Activated naive CD4-positive, alpha-beta T cell treated with anti-CD3 and anti-CD28 coated beads, Interleukin-2, amount 50 U/mL, for 72 hours (primary cell): ENCODE results near the gene AMH. TPM values are rescaled to one million over a fixed set of nuclear protein-coding genes. Genes with fewer than 3 reads are reported as not detected.

Experiments
- ATAC-seq, 2 donors: fragments of 150-1000 bp; cut with Tn5 transposase; 2 replicates each; pipeline ENCODE4 v1.10.0; 2021; ENCODE audit warnings: mild to moderate bottlenecking in 2 of 2, moderate library complexity in 2 of 2
- DNase-seq, 2 donors: peaks; one replicate each; pipeline ENCODE4 v3.0.0; 2021 to 2022; ENCODE audit warnings: low spot score in 2 of 2
- H3K27ac Mint-ChIP-seq, 2 donors: one replicate each; pipeline ENCODE4 v1.8.0; 2022; ENCODE audit warnings: mild to moderate bottlenecking in 2 of 2, mixed read lengths in 2 of 2
- H3K36me3 Mint-ChIP-seq, 2 donors: one replicate each; pipeline ENCODE4 v1.8.0; 2022; ENCODE audit warnings: mixed read lengths in 2 of 2
- H3K9me3 Mint-ChIP-seq, 2 donors: one replicate each; pipeline ENCODE4 v1.8.0; 2022; ENCODE audit warnings: mixed read lengths in 2 of 2
- total RNA-seq, 2 donors: library from RNA; stranded (reverse); gene quantifications; one replicate each; pipeline ENCODE4 v1.2.3, GENCODE V29; 2022

Gene AMH
- total RNA-seq, 2 donors from 2014 or later, result 1.9 to 2.9 TPM

DNA sequence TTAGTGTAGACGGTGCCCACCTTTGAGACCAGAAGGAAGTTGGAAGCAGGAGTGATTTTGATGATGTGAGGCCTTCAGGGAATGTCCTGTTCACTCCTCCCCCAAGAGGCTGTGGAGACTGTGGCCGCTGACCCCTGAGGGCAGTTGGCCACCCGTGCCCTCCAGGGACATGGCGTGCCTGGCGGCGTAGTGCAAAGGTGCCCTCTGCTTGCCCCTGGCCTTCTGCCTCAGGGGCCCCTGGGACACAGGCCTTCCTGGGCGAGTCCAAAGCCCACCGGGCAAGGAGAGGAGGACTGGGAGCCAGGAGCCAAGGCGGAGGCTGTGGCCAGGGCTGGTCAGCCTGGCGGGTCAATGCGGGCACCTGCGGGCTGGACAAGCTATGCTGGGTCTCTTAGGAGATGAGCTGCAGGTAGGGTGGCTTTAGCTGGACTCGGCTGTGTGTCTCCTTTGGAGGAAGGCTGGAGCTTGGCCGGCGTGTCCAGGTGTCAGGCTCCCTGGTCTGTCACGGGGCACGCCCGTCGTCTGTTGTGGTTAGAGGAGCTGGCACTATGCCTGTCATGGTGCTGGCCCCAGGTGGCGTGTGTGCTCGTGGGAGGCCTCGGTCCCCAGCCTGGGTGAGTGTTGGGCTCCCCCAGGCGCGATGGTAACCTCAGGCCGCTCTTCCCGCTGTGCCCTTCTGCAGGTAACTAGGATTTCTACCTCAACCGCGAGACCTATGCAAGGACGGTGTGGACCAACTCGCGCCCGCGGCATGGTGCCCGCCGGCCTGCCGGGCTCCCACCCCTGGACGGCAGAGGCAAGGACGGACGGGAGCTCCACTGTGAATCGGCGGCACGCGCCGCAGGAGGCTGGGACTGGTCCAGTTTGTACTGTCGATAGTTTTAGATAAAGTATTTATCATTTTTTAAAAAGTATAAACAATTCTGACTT lies 19.8 kb upstream of the AMH start:
- Mint-ChIP-seq H3K36me3 (peaks cover 0 to 7% of the 10 kb centered on the region in 2 donors), H3K9me3 (no peaks in the 10 kb centered on the region), H3K27ac (peak overlapping the region in 1 of 2 donors; percentile 80)
- ATAC-seq (peak in 1 of 2 donors; percentile 6), DNase-seq (no peak)

DNA sequence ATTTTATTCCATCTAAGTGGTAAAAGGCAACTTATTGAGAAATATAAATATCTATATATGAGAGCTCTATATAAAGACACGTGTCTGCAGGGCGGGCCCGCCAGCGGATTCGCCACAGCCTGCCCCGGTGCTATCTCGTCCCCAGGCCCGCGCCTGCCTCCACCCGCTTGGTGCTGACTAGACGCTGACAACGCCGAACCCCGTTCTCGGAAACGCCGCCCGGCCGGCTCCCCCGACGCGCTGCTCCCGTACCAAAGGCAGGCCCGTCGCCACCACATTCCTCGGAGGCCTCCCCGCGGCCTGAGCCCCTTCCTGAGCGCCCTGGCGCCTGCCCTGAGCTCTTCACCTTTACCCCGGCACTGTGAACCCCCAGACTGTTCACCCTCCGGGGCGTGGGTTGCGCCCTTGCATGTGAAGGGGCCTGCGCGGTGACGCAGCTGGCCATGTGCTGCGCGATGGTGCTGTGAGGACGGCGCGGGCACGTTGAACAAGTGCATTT lies 19.0 kb upstream of the AMH start:
- ATAC-seq (no peak), DNase-seq (no peak)
- Mint-ChIP-seq H3K9me3 (no peaks in the 10 kb centered on the region), H3K36me3 (peaks cover 0 to 1% of the 10 kb centered on the region in 2 donors), H3K27ac (peak overlapping the region in 1 of 2 donors; percentile 66)

DNA sequence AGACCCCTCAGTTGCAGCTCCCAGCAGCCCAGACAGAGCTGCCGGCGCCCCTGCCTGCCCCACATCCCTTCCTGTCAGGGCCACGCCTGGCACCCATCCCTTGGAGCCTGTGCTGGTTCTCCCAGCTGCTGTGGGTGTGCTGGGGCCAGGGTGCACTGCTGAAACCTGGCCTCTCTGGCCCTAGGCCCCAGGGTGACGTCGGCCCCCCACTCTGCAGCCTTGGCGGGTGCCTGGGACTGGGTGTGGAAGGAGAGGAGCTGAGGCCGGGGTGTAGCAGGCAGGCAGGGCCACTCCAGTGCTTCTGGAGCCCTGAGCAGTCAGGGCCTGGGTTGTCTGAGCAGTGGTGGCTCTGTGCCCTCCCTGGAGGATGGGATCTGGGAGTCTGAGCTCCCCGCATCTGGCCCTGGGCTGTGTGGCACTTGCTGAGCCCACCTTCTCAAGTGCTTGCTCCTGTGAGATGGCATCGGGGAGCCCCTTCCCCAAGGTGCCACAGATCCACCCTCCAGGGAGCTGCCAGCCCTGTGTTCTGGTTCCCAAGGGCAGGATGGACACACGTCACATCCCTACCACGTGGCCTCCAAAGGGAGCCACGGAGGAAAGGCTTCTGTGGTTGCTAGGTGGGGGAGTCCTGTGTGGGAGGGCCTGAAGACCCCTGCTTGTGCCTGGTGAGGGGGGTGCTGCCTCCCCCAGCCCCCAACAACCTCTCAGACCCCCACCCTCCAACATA lies 18.2 kb upstream of the AMH start:
- peak overlapping the region in 1 of 2 donors; percentile 92 for H3K27ac Mint-ChIP-seq

GRCh38 chr19:2231621-2232221 lies 17.4 kb upstream of the AMH start:
- Mint-ChIP-seq H3K27ac (peak overlapping the region in 1 of 2 donors; percentile 92), H3K36me3 (peaks cover 6 to 10% of the 10 kb centered on the region in 2 donors), H3K9me3 (no peaks in the 10 kb centered on the region)
- ATAC-seq, result no peak
- DNase-seq, result no peak

More for the DNA sequence above, 18.2 kb upstream of the AMH start:
- DNase-seq (no peak), ATAC-seq (peak in 1 of 2 donors; percentile 5)
- Mint-ChIP-seq H3K36me3 (peaks cover 0 to 5% of the 10 kb centered on the region in 2 donors), H3K9me3 (no peaks in the 10 kb centered on the region)

GRCh38 chr19:2232286-2233151 lies 16.6 kb upstream of the AMH start:
- DNase-seq, result no peak
- Mint-ChIP-seq H3K9me3 (no peaks in the 10 kb centered on the region), H3K36me3 (peaks cover 12 to 17% of the 10 kb centered on the region in 2 donors), H3K27ac (peak overlapping the region; percentile 33 to 92)
- no peak for ATAC-seq

- DNase-seq (no peak), ATAC-seq (no peak)
- peaks cover 24 to 29% of the 10 kb centered on the region in 2 donors for H3K36me3 Mint-ChIP-seq
- H3K27ac Mint-ChIP-seq, result peak overlapping the region; percentile 92 to 96
- H3K9me3 Mint-ChIP-seq, result no peaks in the 10 kb centered on the region
These were observed 15.4 kb upstream of the AMH start for GRCh38 chr19:2233601-2234280.

- DNase-seq, result no peak
- Mint-ChIP-seq H3K27ac (peak overlapping the region; percentile 92 to 96), H3K9me3 (no peaks in the 10 kb centered on the region), H3K36me3 (peaks cover 37 to 38% of the 10 kb centered on the region in 2 donors)
- no peak for ATAC-seq
These were observed 14.1 kb upstream of the AMH start for GRCh38 chr19:2234996-2235380.

DNA sequence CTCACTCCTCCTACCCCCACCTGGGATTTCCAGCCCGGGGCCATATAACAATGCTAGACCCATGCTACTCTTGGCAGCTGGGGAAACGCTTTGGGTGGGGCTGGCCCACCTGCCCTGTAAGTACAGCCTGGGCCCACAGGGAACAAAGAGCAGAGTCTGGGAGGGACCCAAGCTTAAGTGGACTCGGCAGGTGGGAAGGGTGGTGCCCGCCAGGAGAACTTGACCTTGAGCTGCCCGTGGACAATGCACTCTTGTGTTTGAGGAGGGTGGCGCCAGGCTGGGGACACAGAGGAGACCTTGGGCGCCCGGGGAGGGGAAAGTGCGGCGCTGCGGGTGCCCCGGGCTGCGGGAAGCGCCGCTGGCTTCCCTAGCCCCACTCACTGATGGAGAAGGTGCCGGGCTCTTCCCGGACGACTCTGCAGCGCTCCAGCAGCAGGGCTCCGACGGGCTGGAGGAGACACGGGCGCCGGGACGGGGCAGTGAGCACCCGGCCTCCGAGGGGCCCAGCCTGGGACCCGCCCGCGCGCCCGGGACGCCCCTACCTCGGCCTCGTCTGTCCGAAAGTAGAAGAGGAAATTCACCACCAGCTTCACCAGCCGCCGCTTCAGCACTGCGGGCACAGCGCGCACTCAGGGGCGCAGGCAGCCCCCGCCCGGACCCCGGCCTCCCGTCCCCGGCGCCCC lies 13.6 kb upstream of the AMH start:
- no peak for DNase-seq
- ATAC-seq, result peak; percentile 9 to 12
- H3K27ac Mint-ChIP-seq, result peak overlapping the region; percentile 92 to 96
- H3K9me3 Mint-ChIP-seq, result no peaks in the 10 kb centered on the region
- peaks cover 41 to 42% of the 10 kb centered on the region in 2 donors for H3K36me3 Mint-ChIP-seq

GRCh38 chr19:2236064-2236313 lies 13.1 kb upstream of the AMH start:
- Mint-ChIP-seq H3K9me3 (no peaks in the 10 kb centered on the region), H3K36me3 (peaks cover 42 to 43% of the 10 kb centered on the region in 2 donors)

GRCh38 chr19:2236314-2237050 lies 12.6 kb upstream of the AMH start, which contains the start of the genes PLEKHJ1 and SF3A2:
TSS of gene PLEKHJ1 (minus strand) at chr19:2236329. CDS start at chr19:2236248, 81 bp downstream.
TSS of gene SF3A2 (plus strand) at chr19:2236824. CDS start at chr19:2243419, 6,595 bp downstream.
- H3K27ac Mint-ChIP-seq, result peak within 1 kb of the TSS; percentile 92 to 100
- ATAC-seq (peak; percentile 82 to 87), DNase-seq (peak; percentile 99 to 100)
- no peaks in the 10 kb centered on the region for H3K9me3 Mint-ChIP-seq
- peaks cover 42 to 43% of the 10 kb centered on the region in 2 donors for H3K36me3 Mint-ChIP-seq

More at GRCh38 chr19:2236064-2236313, 13.1 kb upstream of the AMH start:
- H3K27ac Mint-ChIP-seq, result peak overlapping the region; percentile 92 to 100
- DNase-seq (no peak), ATAC-seq (peak in 1 of 2 donors; percentile 19)

DNA sequence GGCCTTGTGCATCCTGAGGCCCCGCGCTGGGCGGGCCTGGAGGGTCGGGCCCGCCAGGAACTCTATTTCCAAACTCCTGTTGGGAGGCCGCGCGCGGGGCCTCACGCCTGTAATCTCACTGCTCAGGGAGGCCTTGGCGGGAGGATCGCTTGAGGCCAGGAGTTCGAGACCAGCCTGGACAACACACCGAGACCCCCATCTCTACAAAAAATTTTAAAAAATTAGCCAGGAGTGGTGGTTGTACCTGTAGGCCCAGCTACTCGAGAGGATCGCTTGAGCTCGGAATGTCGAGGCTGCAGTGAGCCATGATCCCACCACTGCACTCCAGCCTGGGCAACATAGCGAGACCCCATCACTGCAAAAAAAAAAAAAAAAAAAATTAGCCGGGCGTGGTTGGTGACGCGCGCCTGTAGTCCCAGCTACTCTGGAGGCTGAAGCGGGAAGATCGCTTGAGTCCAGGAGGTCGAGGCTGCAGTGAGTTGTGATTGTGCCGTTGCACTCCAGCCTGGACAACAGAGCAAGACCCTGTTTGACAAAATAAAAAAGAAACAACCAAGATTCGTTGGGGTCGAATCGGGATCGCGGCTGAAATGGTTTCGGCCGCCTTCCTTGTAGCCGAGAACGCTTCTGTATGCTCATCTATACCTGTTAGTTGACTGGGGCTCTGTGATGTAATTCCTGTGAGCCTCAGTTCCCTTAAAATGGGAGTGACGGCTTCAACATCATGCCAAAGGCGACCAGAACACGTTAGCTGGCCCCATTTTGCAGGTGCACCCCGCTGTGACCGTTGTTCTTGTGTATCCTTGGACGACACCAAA lies 11.9 kb upstream of the AMH start:
- H3K36me3 Mint-ChIP-seq, result peaks cover 42 to 44% of the 10 kb centered on the region in 2 donors
- H3K27ac Mint-ChIP-seq, result peak overlapping the region; percentile 85 to 92
- no peaks in the 10 kb centered on the region for H3K9me3 Mint-ChIP-seq
- no peak for DNase-seq
- ATAC-seq, result no peak

DNA sequence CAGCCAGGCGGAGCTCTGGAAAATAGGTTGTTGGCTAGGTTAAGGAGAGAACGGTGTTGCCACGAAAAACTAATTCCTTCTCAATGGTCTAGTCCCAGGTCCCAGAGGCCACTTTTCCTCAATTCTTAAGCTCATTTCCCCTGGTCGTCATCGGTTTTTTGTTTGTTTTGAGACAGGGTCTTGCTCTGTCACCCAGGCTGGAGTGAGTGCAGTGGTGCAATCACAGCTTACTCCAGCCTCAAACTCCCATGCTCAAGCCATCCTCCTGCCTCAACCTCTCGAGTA lies 11.3 kb upstream of the AMH start:
- ATAC-seq (no peak), DNase-seq (no peak)
- H3K36me3 Mint-ChIP-seq, result peaks cover 48 to 50% of the 10 kb centered on the region in 2 donors
- no peaks in the 10 kb centered on the region for H3K9me3 Mint-ChIP-seq
- peak overlapping the region; percentile 85 to 92 for H3K27ac Mint-ChIP-seq

GRCh38 chr19:2239173-2239572 lies 9.9 kb upstream of the AMH start:
- Mint-ChIP-seq H3K27ac (peak overlapping the region; percentile 90 to 92), H3K9me3 (no peaks in the 10 kb centered on the region), H3K36me3 (peaks cover 50 to 54% of the 10 kb centered on the region in 2 donors)
- DNase-seq (no peak), ATAC-seq (no peak)
